CD4-positive, CD25-positive, alpha-beta regulatory T cell (primary cell): ENCODE measurements around the gene GKN2. TPM values are rescaled to one million over a fixed set of nuclear protein-coding genes. Genes with fewer than 3 reads are reported as not detected.

ENCODE experiments used
- ATAC-seq, 2 donors: fragments of 150-1000 bp; cut with Tn5 transposase; one replicate each; pipeline ENCODE4 v1.10.0; 2021; ENCODE audit warnings: low read depth in 2 of 2, moderate number of reproducible peaks in 2 of 2, moderate library complexity in 1 of 2
- DNase-seq, 3 donors: peaks; one replicate each; pipeline versions ENCODE4 v3.0.0 to v3.0.0-alpha.2; 2012 to 2022; ENCODE audit warnings: mixed read lengths in 1 of 3
- H3K27ac ChIP-seq: one replicate; pipeline ENCODE4 v1.7.0; 2013; ENCODE audit warnings: mild to moderate bottlenecking, low read length; ENCODE audit not compliant: insufficient read depth, poor library complexity, severe bottlenecking
- H3K27me3 ChIP-seq: one replicate; pipeline ENCODE4 v1.7.0; 2013; ENCODE audit warnings: low read length; ENCODE audit not compliant: control insufficient read depth, insufficient read depth
- H3K36me3 ChIP-seq: one replicate; pipeline ENCODE4 v1.7.0; 2013; ENCODE audit warnings: mild to moderate bottlenecking, low read length, moderate library complexity; ENCODE audit not compliant: control insufficient read depth, insufficient read depth
- H3K4me1 ChIP-seq: 2 replicates; pipeline ENCODE4 v1.7.0; 2013; ENCODE audit warnings: mild to moderate bottlenecking, low read length; ENCODE audit not compliant: insufficient read depth, control insufficient read depth, poor library complexity, severe bottlenecking
- H3K4me3 ChIP-seq: one replicate; pipeline ENCODE4 v1.7.0; 2013; ENCODE audit warnings: low read depth, mild to moderate bottlenecking, low read length, moderate library complexity
- H3K9me3 ChIP-seq, 2 experiments: 1 replicate in 1 of 2; 2 replicates in 1 of 2; pipeline ENCODE4 v1.7.0; 2013; ENCODE audit warnings: low read length in 2 of 2, mild to moderate bottlenecking in 1 of 2, moderate library complexity in 1 of 2; ENCODE audit not compliant: control insufficient read depth in 2 of 2
- H3K27ac Mint-ChIP-seq, 3 donors: one replicate each; pipeline ENCODE4 v1.8.0; 2020 to 2022; ENCODE audit warnings: mild to moderate bottlenecking in 3 of 3, mixed read lengths in 3 of 3, moderate library complexity in 2 of 3
- H3K27me3 Mint-ChIP-seq: one replicate; pipeline ENCODE4 v1.8.0; 2022; ENCODE audit warnings: mild to moderate bottlenecking, mixed read lengths
- H3K36me3 Mint-ChIP-seq: one replicate; pipeline ENCODE4 v1.8.0; 2020; ENCODE audit warnings: mixed read lengths
- H3K4me1 Mint-ChIP-seq, 4 donors: one replicate each; pipeline ENCODE4 v1.8.0; 2020 to 2022; ENCODE audit warnings: mixed read lengths in 4 of 4, mild to moderate bottlenecking in 1 of 4
- H3K4me3 Mint-ChIP-seq, 4 donors: one replicate each; pipeline ENCODE4 v1.8.0; 2020 to 2022; ENCODE audit warnings: mild to moderate bottlenecking in 4 of 4, mixed read lengths in 4 of 4, moderate library complexity in 3 of 4
- H3K9me3 Mint-ChIP-seq, 7 donors: one replicate each; pipeline ENCODE4 v1.8.0; 2020 to 2022; ENCODE audit warnings: mixed read lengths in 7 of 7, mild to moderate bottlenecking in 3 of 7, moderate library complexity in 2 of 7
- polyA plus RNA-seq, 4 donors: library from polyadenylated mRNA; unstranded; fragments of 300-500 nt; fragmentation: Illumina TruSeq; gene quantifications; one replicate each; pipeline ENCODE4 v1.2.3, GENCODE V29; 2021
- total RNA-seq: library from RNA; stranded (reverse); gene quantifications from one replicate; pipeline ENCODE4 v1.2.3, GENCODE V29; 2022

The GKN2 gene
- total and polyA plus RNA-seq, 5 donors from 2014 or later, result not detected

GRCh38 chr2:68971591-68972231 is 19.0 kb upstream of the GKN2 start:
- Mint-ChIP-seq H3K27ac (no peak overlapping the region), H3K4me3 (no peak overlapping the region), H3K4me1 (no peaks in the 10 kb centered on the region), H3K9me3 (peaks cover 0 to 4% (median 0%) of the 10 kb centered on the region in 7 donors), H3K27me3 (no peaks in the 10 kb centered on the region), H3K36me3 (no peaks in the 10 kb centered on the region)
- H3K27ac ChIP-seq, result no peak overlapping the region
- peaks cover 22% of the 10 kb centered on the region for H3K27me3 ChIP-seq
- no peaks in the 10 kb centered on the region for H3K4me1 ChIP-seq
- no peak for DNase-seq
- no peak for ATAC-seq
- no peaks in the 10 kb centered on the region for H3K9me3 ChIP-seq
- no peaks in the 10 kb centered on the region for H3K36me3 ChIP-seq
- H3K4me3 ChIP-seq, result no peak overlapping the region

DNA sequence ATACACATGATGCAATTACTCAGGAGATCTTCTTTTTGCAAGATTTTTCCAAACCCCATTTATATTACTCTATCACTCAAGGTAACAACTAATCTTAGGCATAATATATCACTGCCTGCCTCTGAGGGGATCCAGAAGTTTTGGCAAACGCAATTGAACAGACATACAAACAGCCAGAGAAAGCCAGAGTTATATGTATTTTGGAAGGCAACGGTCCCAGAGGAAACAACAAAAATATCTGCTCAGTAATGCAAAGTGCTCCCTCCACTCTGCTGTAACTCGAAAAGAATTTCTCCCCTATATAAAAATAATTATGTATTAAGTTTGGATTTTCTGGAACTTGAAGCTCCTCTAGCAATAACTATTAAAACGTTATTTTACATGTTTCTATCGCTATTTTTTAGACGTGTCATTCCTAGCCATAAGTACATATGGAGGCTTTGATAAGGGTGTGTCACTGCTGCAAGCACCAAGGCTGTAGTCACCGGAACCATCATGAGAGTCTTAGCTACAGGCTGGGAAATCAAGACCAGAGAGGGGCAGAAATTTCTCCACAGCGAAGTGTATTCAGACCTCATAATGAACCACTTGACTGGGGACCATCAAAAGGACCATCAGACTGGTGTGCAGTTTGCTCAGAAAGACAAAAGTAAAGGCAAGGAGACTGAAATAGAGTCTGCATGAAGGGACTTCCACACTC is 18.0 kb upstream of the GKN2 start:
- no peaks in the 10 kb centered on the region for H3K9me3 ChIP-seq
- H3K4me1 ChIP-seq, result no peaks in the 10 kb centered on the region
- no peak overlapping the region for H3K4me3 ChIP-seq
- H3K36me3 ChIP-seq, result no peaks in the 10 kb centered on the region
- Mint-ChIP-seq H3K36me3 (no peaks in the 10 kb centered on the region), H3K27me3 (no peaks in the 10 kb centered on the region), H3K27ac (no peak overlapping the region), H3K9me3 (peaks cover 0 to 4% (median 0%) of the 10 kb centered on the region in 7 donors), H3K4me1 (no peaks in the 10 kb centered on the region), H3K4me3 (no peak overlapping the region)
- H3K27ac ChIP-seq, result no peak overlapping the region
- DNase-seq, result no peak
- H3K27me3 ChIP-seq, result peaks cover 19% of the 10 kb centered on the region
- ATAC-seq, result no peak

DNA sequence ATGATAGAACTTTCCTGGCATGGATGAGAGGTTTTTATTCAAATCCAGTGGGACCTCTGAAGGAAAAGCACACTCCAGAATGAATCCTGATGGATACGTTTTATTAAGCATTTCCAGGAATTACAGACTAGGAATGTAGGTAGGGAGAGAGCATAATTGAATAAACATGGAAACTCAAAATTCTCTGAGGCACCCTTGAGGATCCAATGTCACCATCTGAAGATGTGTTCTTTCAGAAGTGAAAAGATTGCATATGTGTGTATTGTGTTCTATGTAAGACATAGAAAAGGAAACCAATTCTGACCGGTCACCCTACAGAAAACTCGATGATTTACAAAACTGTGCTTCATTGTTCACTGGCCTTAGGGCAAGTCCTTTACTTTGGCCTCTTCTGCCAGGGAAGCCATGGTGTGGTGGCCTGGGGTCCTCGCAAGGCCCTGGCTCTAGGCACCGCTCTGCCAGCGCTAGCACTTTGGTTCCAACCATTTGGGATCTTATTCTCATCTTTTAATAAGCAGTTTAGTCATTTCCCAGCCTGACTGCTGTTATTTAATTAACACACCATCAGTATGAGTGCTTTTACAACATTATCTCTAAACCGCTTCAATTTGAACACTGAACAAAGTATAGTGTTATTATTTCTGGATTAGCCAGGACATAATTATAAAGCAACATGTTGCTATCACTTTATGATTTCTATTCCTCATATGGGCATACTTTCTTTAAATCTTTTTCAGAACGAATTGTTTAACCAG is 17.2 kb upstream of the GKN2 start:
- Histone ChIP-seq H3K36me3 (no peaks in the 10 kb centered on the region), H3K4me3 (no peak overlapping the region), H3K27ac (no peak overlapping the region), H3K27me3 (peaks cover 15% of the 10 kb centered on the region), H3K4me1 (no peaks in the 10 kb centered on the region), H3K9me3 (no peaks in the 10 kb centered on the region)
- Mint-ChIP-seq H3K36me3 (no peaks in the 10 kb centered on the region), H3K27ac (no peak overlapping the region), H3K27me3 (peaks cover 3% of the 10 kb centered on the region), H3K4me1 (no peaks in the 10 kb centered on the region), H3K9me3 (peaks cover 0 to 4% (median 0%) of the 10 kb centered on the region in 7 donors), H3K4me3 (no peak overlapping the region)
- ATAC-seq, result no peak
- DNase-seq, result no peak

DNA sequence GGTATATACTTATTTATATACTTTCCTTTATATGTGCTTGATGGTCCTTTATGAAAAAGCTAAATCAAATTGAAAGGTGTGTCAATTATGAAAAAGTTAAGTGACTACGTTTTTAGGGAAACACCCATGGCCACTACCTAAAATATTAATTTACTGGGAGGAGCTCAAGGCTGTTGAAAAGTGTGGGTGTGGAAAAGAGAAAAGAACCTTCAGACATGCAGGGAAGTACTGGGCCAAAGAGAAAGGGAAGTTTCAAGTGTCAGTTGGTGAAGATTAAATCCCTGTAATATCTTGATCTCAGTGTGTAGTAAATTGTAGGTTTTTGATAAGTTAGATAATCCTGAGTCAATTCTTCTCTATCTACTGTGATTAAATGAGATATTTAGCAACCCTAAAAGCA is 15.5 kb upstream of the GKN2 start:
- H3K27me3 Mint-ChIP-seq, result peaks cover 18% of the 10 kb centered on the region
- H3K36me3 ChIP-seq, result no peaks in the 10 kb centered on the region
- peaks cover 12% of the 10 kb centered on the region for H3K27me3 ChIP-seq

DNA sequence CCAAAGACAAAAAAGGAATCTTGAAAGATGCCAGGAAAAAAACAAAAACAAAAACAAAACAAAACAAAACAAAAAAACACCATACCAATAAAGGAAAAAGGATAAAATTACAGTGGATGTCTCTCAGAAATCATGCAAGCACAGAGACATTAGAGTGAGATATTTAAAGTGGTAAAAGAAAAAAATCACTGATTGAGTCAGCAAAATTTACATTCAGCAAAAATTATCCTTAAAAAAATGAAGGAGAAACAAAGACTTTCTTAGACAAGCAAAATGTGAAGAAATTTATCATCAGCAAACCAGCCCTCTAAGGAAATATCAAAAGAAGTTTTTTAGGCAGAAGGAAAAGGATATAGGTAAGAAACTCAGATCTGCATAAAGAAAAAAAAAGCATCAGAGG is 11.6 kb upstream of the GKN2 start:
- peaks cover 38% of the 10 kb centered on the region for H3K27me3 Mint-ChIP-seq
- no peak for ATAC-seq
- Histone ChIP-seq H3K4me3 (no peak overlapping the region), H3K36me3 (no peaks in the 10 kb centered on the region), H3K27me3 (peaks cover 13% of the 10 kb centered on the region), H3K4me1 (no peaks in the 10 kb centered on the region), H3K27ac (no peak overlapping the region), H3K9me3 (no peaks in the 10 kb centered on the region)
- peaks cover 0 to 4% (median 0%) of the 10 kb centered on the region in 7 donors for H3K9me3 Mint-ChIP-seq
- DNase-seq, result no peak
- no peaks in the 10 kb centered on the region for H3K36me3 Mint-ChIP-seq
- no peak overlapping the region for H3K27ac Mint-ChIP-seq
- H3K4me1 Mint-ChIP-seq, result no peaks in the 10 kb centered on the region
- H3K4me3 Mint-ChIP-seq, result no peak overlapping the region

More for the DNA sequence above, 15.5 kb upstream of the GKN2 start:
- no peak overlapping the region for H3K4me3 ChIP-seq
- Mint-ChIP-seq H3K4me1 (no peaks in the 10 kb centered on the region), H3K36me3 (no peaks in the 10 kb centered on the region), H3K9me3 (peaks cover 0 to 4% (median 0%) of the 10 kb centered on the region in 7 donors), H3K27ac (no peak overlapping the region), H3K4me3 (no peak overlapping the region)
- ATAC-seq (no peak), DNase-seq (no peak)
- H3K27ac ChIP-seq, result no peak overlapping the region
- no peaks in the 10 kb centered on the region for H3K4me1 ChIP-seq
- no peaks in the 10 kb centered on the region for H3K9me3 ChIP-seq

DNA sequence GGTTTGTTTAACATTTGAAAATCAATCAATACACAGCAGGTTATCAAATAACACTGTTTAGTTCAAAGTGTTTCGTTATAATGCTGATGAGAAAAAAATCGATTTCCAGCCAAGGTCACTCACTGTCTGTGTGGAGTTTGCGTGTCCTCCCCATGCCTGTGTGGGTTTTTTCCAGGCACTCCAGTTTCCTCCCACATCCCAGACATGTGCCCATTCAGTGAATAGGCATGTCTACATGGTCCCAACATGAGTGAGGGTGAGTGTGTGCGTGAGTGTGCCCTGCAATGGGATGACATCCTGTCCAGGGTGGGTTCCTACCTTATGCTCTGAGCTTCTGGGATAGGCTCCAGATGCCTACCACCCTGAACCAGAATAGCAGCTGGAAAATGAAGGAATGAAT is 8.7 kb upstream of the GKN2 start:
- no peaks in the 10 kb centered on the region for H3K4me1 Mint-ChIP-seq
- no peak overlapping the region for H3K4me3 Mint-ChIP-seq
- no peak for DNase-seq
- no peak overlapping the region for H3K4me3 ChIP-seq
- H3K9me3 ChIP-seq, result no peaks in the 10 kb centered on the region
- H3K27me3 Mint-ChIP-seq, result peaks cover 57% of the 10 kb centered on the region
- no peak overlapping the region for H3K27ac ChIP-seq
- no peak for ATAC-seq
- peaks cover 16% of the 10 kb centered on the region for H3K27me3 ChIP-seq
- no peak overlapping the region for H3K27ac Mint-ChIP-seq
- no peaks in the 10 kb centered on the region for H3K4me1 ChIP-seq
- H3K36me3 Mint-ChIP-seq, result no peaks in the 10 kb centered on the region
- H3K36me3 ChIP-seq, result no peaks in the 10 kb centered on the region
- no peaks in the 10 kb centered on the region for H3K9me3 Mint-ChIP-seq

DNA sequence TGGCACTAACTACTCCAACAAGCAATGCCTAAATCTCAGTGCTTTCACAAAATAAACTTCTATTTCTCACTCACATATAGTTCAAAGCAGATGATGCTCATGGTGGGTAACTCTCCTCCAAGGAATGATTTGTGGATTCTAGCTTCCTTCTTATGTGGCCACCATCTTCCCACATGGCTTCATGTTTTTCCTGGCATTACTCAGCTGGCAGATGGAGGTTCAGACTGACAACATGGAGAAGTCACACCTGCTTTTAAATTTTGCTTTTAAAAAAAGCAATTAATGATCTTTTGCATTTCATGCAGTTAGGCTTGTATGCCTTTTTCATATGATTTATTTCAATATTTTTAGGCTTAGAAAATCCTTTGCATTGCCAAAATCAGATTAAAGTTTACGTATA is 6.3 kb upstream of the GKN2 start:
- no peaks in the 10 kb centered on the region for H3K4me1 ChIP-seq
- H3K27me3 Mint-ChIP-seq, result peaks cover 65% of the 10 kb centered on the region
- no peak overlapping the region for H3K27ac Mint-ChIP-seq
- no peak for DNase-seq
- ATAC-seq, result no peak
- no peak overlapping the region for H3K27ac ChIP-seq
- H3K9me3 Mint-ChIP-seq, result peaks cover 0 to 5% (median 3%) of the 10 kb centered on the region in 7 donors
- peaks cover 0 to 3% of the 10 kb centered on the region in 2 experiments for H3K9me3 ChIP-seq
- H3K36me3 ChIP-seq, result no peaks in the 10 kb centered on the region
- H3K36me3 Mint-ChIP-seq, result no peaks in the 10 kb centered on the region
- no peak overlapping the region for H3K4me3 Mint-ChIP-seq
- peaks cover 17% of the 10 kb centered on the region for H3K27me3 ChIP-seq
- no peak overlapping the region for H3K4me3 ChIP-seq
- no peaks in the 10 kb centered on the region for H3K4me1 Mint-ChIP-seq
